ENCODE results near the gene CTNNA3.

CTNNA3 gene

DNA sequence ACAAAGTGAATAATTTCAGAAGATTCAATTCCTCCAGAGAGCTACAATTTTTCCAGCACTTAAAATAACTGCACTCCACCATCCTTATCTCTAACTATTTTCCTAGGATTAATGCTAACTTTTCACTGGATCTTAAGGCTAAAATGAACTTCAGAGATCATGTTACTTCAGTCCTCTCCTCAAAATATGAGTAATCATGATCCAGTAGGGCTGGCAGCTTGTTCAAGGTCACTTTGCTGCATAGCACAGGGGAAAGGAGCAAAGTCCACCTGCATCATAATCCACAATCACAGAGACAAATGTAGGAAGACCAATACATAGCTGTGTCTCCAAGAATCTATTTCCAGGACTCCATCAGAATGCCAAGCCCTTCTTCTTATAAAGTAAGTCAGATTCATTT, 619.9 kb downstream of the CTNNA3 start:
- H3K4me3 ChIP-seq (ENCODE audit: control insufficient read depth, low read depth, low read length) = no peak overlapping the region
- TF ChIP-seq, protein P1, sequence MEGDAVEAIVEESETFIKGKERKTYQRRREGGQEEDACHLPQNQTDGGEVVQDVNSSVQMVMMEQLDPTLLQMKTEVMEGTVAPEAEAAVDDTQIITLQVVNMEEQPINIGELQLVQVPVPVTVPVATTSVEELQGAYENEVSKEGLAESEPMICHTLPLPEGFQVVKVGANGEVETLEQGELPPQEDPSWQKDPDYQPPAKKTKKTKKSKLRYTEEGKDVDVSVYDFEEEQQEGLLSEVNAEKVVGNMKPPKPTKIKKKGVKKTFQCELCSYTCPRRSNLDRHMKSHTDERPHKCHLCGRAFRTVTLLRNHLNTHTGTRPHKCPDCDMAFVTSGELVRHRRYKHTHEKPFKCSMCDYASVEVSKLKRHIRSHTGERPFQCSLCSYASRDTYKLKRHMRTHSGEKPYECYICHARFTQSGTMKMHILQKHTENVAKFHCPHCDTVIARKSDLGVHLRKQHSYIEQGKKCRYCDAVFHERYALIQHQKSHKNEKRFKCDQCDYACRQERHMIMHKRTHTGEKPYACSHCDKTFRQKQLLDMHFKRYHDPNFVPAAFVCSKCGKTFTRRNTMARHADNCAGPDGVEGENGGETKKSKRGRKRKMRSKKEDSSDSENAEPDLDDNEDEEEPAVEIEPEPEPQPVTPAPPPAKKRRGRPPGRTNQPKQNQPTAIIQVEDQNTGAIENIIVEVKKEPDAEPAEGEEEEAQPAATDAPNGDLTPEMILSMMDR (IDR thresholded peaks at IDR 0.05; ENCODE audit: control insufficient read depth, insufficient read depth, low read depth, low read length, missing control alignments) = no peak
- no peak for DNase-seq (ENCODE audit: low read depth)

DNA sequence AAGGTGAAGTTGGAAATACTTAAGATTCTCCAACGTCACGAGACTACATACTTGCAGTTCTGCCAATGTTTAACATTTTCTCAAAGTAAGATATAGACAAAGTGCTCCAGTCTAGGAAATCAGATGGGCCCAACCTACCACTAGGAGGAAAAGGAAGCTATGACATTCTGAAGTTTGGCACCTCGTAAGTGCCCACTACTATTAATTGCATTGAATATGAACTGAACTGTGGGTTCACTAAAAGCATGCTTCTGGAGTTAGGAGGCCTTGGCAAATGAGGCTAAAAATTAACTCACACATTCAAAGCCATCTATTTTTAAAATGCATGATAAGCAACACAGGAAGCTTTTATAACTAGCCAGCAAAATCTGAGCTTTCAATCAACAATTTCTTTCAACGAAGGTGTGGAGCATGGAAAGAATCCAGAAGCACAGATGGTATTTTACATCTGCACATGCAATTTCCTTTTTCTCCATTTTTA, 620.5 kb downstream of the CTNNA3 start:
- TF ChIP-seq, protein P1 (IDR thresholded peaks at IDR 0.05; ENCODE audit: control insufficient read depth, insufficient read depth, low read depth, low read length, missing control alignments) = no peak
- no peak overlapping the region for H3K4me3 ChIP-seq (ENCODE audit: control insufficient read depth, low read depth, low read length)
- no peak for DNase-seq (ENCODE audit: low read depth)

DNA sequence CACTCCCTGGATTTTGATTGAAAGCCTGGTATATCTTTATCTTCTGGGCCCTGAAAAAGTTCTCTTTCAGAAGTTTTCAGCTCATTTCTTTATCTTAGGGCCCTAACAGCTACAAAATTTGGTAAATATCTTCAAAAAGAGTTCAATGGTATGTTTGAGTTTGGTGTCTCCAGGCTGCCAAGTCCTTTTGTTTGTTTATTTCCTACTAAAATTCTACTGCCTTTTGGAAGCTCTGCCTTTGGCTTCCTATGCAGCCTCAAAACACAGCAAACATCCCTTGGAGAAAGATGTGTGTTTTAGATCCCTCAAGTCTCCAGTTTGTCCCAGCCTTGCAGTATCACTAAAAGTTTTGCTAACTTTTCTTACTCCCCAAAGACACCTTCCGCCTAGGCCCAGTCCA, 623.3 kb downstream of the CTNNA3 start:
- no peak for DNase-seq (ENCODE audit: low read depth)
- TF ChIP-seq, protein P1 (IDR thresholded peaks at IDR 0.05; ENCODE audit: control insufficient read depth, insufficient read depth, low read depth, low read length, missing control alignments) = no peak
- no peak overlapping the region for H3K4me3 ChIP-seq (ENCODE audit: control insufficient read depth, low read depth, low read length)

DNA sequence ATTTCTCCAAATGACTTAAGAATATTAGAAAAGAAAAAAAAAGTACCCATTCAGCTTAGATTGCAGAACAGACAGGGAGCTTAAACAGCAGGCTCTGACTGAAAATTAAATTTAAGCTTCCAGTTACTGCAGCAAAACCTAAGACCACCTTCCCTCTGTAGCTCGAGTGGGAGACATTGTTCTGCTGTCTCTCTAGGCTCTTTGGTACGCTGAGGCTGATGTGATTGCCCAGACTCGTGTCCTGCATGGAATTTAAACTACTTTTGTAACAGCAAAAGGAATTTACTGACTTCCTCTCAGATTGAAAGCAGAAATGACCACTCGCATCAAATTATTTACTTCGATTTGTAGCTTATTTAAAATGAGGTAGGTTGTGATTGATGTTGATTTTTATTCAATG, 645.6 kb downstream of the CTNNA3 start:
- H3K4me3 ChIP-seq (ENCODE audit: control insufficient read depth, low read depth, low read length) = no peak overlapping the region
- DNase-seq (ENCODE audit: low read depth) = no peak
- TF ChIP-seq, protein P1 (IDR thresholded peaks at IDR 0.05; ENCODE audit: control insufficient read depth, insufficient read depth, low read depth, low read length, missing control alignments) = no peak

DNA sequence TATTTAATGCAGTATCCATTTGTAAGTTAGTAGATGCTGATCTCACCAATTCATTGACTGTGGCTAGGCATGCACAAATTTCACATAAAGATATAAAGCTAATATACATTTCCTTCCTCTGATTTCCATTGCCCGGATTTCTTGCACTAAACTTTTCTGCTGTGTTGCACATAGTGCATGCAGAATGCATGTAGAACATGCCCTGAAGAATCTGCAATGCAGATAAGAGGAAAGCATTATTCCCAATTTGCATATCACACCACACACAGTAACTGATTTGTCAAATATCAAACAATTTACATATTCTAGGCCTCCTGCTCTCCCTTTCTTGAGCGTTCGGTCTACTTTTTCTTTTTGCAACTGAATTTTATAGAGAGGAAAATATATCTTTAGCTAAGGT, 646.0 kb downstream of the CTNNA3 start:
- H3K4me3 ChIP-seq (ENCODE audit: control insufficient read depth, low read depth, low read length) = no peak overlapping the region
- DNase-seq (ENCODE audit: low read depth) = no peak
- TF ChIP-seq, protein P1 (IDR thresholded peaks at IDR 0.05; ENCODE audit: control insufficient read depth, insufficient read depth, low read depth, low read length, missing control alignments) = no peak

DNA sequence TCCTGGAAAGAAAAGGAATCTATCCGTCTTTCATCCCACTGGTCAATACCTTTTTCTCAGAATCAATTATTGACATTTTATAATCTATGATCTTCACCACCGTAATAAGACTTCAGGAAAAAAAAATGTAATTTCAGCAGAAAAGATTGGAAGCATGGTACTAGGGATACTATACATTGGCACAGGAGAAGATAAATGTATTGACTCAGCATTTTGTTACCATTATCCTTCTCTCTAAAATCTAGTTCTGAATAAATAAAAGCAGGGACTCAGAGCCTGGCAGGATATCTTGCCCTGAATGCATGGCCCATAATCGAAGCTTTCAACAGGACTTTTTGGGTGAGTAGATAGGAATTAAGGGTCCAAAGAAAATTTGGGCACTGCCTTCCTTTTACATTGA, 649.5 kb downstream of the CTNNA3 start:
- TF ChIP-seq, protein P1 (IDR thresholded peaks at IDR 0.05; ENCODE audit: control insufficient read depth, insufficient read depth, low read depth, low read length, missing control alignments) = no peak
- H3K4me3 ChIP-seq (ENCODE audit: control insufficient read depth, low read depth, low read length) = no peak overlapping the region
- no peak for DNase-seq (ENCODE audit: low read depth)

DNA sequence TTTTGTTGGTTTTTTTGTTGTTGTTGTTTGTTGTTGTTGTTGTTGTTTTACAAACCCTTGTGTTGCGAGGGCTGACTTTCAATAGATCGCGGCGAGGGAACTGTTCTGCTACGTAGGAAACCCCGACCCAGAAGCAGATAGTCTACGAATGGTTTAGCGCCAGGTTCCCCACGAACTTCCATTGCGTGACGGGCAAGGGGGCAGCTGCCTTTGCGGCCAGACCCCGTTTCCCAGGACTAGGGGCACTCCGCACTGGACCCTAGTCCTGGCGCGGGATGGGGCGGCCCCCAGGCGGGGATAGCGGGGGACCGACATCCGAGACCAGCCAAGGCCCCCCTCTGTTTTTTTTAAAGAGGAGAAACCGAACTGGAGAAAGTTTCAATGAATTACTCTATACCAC, 650.6 kb downstream of the CTNNA3 start:
- no peak for DNase-seq (ENCODE audit: low read depth)
- no peak overlapping the region for H3K4me3 ChIP-seq (ENCODE audit: control insufficient read depth, low read depth, low read length)
- TF ChIP-seq, protein P1 (IDR thresholded peaks at IDR 0.05; ENCODE audit: control insufficient read depth, insufficient read depth, low read depth, low read length, missing control alignments) = no peak
